GM19372 (cell line): ENCODE data around the gene C3.
"Not testable (repeated sequence)": the region's sequence is repeated elsewhere in the genome, so short reads cannot be mapped to it uniquely, and the experiment has no call there.

Experiments used
- ATAC-seq: cut with Tn5 transposase; IDR thresholded peaks from one replicate; pipeline ENCODE4 v1.9.1; 2021; ENCODE audit warnings: mild to moderate bottlenecking, low read depth, moderate library complexity; ENCODE audit not compliant: unreplicated experiment

C3 gene

GRCh38 chr19:6720369-6721137, at the start of gene C3:
C3 (minus strand) TSS chr19:6720650; CDS start chr19:6720589, 61 bp downstream.
- ATAC-seq, result no peak

- ATAC-seq, result no peak
These were observed 48.7 kb upstream of the C3 start for GRCh38 chr19:6769006-6769619.

GRCh38 chr19:6768236-6768785, 47.9 kb upstream of the C3 start:
- no peak for ATAC-seq

GRCh38 chr19:6767357-6768235, 47.1 kb upstream of the C3 start, which contains the start of gene SH2D3A:
SH2D3A (minus strand) TSS chr19:6767435; CDS start chr19:6763748, 3,687 bp downstream.
- ATAC-seq, result peak; percentile 70

- ATAC-seq, result peak; percentile 32
These were observed 46.6 kb upstream of the C3 start for GRCh38 chr19:6767081-6767356.

GRCh38 chr19:6766357-6767080, 46.1 kb upstream of the C3 start:
- no peak for ATAC-seq

- ATAC-seq, result no peak
These were observed 45.4 kb upstream of the C3 start for GRCh38 chr19:6765738-6766356.

GRCh38 chr19:6762253-6762797, 41.9 kb upstream of the C3 start:
- ATAC-seq, result not testable (repeated sequence)

- ATAC-seq, result no peak
These were observed 40.7 kb upstream of the C3 start for GRCh38 chr19:6761053-6761676.

GRCh38 chr19:6760606-6761005, 40.2 kb upstream of the C3 start:
- no peak for ATAC-seq

GRCh38 chr19:6754653-6755463, 34.4 kb upstream of the C3 start:
- no peak for ATAC-seq

- no peak for ATAC-seq
These were observed 33.7 kb upstream of the C3 start for GRCh38 chr19:6754136-6754535.

- ATAC-seq, result peak; percentile 84
These were observed 33.0 kb upstream of the C3 start for GRCh38 chr19:6753178-6754031.

- no peak for ATAC-seq
These were observed 32.1 kb upstream of the C3 start for GRCh38 chr19:6752256-6753177.

- no peak for ATAC-seq
These were observed 30.7 kb upstream of the C3 start for GRCh38 chr19:6751189-6751588.

- no peak for ATAC-seq
These were observed 29.6 kb upstream of the C3 start for GRCh38 chr19:6750062-6750461.
